T-helper 9 cell (primary cell): ENCODE data around the gene NUTM2D.
"Not testable (repeated sequence)": the region's sequence is repeated elsewhere in the genome, so short reads cannot be mapped to it uniquely, and the experiment has no call there.

Experiments used
- DNase-seq: peaks from one replicate; pipeline ENCODE4 v3.0.0-alpha.2; 2020

NUTM2D gene

DNA sequence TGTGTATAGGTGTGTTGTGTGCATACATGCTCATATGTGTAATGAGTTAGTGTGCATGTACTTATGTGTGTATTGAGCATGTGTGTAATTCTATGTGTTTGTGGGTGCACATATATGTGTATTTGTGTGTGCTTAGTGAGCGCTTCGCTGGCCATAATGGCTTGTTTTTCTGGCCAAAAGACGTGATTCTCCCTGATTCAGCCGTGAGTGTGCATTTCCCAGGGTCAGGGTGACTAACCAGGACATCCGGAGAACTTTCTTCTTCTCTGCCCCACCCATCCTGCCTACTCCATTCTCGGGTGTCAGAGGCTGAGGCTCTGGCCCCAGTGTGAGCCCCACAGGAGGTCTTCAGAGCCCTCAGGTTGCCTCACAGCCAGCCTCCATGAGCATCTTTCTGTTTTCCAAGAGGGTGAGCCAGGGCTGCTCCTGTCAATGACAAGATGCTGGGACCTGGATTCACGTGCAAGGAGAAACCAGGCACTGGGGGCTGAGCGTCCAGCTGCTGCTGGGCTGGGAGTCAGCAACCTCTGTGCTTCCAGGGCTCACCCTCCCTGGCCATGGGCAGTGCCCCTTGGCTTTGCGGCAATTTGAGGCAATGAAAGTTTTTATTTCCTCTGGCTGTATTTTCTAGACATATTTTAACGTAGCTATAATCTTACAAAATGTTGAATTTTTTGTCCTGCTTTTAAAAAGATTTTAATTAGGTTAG lies 25.8 kb downstream of the NUTM2D start:
- DNase-seq, result not testable (repeated sequence)

DNA sequence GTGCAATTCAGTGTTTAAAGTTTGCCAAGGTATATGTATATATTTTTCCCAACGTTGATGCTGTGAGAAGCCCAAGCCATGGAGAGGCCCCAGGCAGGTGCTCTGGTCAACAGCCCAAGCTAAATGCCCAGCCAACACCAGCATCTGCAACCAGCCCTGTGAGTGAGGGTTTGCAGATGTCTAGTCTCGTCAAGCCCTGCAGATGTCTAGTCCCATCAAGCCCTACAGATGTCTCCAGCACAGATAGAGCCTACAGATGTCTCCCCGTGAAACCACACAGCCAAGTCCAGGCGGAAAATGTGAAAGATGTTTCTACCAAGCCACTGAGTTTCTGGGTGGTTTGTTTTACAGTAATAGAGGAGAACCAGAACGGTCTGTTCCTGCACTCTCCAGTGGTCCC lies 26.7 kb downstream of the NUTM2D start:
- DNase-seq, result not testable (repeated sequence)

DNA sequence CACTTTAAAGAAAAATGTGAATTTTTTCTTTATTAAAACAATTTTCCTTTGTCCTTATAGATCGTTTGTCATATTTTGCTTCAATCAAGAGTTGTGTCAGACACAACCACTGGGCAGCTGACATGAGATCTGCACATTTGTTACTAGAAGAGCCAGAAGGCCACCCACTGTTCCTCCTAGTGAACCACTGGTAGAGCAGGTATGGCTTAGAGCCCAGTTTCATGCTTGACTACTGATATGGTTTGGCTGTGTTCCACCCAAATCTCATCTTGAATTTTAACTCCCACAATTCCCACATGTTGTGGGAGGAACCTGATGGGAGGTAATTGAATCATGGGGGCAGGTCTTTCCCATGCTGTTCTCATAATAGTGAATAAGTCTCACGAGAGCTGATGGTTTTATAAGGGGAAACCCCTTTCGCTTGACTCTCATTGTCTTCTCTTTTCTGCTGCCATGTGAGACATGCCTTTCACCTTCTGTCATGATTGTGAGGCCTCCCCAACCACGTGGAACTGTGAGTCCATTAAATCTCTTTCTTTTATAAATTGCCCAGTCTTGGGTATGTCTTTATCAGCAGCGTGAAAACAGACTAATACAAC lies 28.3 kb downstream of the NUTM2D start:
- not testable (repeated sequence) for DNase-seq

DNA sequence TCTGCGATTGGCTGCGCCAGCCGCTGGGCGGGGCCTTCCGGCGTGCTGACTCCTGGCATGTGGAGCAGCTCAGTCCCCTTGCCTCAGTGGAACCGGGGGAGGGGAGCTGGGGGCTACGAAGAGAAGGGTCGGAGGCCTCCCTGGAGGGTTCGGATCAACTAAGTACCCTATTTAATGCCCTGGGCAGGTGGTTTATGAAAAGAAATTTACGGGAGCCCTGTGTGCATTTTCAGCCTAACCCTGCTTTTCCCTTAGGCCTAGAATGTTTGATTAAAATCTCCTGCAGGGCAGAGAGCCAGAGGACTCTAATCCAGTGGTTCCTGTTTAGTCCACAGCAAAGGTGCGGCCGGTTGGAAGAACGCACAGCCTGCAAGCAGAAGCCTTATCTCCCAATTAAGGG lies 33.8 kb downstream of the NUTM2D start:
- not testable (repeated sequence) for DNase-seq

DNA sequence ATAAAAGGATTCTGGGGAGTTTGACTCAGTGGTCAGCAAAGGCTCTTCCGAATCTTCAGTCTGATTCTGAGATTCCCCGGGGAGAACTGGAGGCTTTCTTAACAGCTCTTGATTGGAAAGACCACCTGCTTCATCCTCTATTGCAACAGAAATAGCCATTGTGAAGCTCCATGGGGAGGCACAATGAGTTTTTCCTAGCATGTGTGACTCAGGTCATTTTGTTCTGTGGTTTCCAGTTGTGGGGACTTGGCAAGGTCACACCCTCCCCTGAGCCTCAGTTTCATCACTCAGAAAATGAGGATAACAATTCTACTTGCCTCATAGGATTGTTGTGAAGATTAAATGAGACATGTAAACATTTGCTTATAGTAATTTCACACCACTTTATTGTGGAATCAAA lies 38.7 kb downstream of the NUTM2D start:
- not testable (repeated sequence) for DNase-seq

DNA sequence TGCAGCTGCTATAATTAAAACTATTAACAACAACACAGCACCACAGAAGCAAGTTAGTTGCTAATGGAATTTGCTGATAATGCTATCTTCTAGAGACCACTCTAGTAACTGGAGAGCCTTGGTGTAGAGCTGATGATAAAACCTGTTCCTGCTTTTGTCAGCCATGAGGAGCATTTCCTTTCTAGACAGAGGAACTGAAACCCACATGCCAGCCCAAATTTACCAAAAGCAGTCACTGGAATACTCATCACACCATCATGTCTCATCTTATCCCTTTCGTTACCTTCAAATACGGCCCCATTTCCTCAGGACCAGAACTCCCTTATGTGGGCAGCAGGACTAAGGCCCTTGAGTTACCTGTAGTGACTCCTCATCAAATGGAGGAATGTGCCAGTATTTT lies 40.9 kb downstream of the NUTM2D start:
- not testable (repeated sequence) for DNase-seq

DNA sequence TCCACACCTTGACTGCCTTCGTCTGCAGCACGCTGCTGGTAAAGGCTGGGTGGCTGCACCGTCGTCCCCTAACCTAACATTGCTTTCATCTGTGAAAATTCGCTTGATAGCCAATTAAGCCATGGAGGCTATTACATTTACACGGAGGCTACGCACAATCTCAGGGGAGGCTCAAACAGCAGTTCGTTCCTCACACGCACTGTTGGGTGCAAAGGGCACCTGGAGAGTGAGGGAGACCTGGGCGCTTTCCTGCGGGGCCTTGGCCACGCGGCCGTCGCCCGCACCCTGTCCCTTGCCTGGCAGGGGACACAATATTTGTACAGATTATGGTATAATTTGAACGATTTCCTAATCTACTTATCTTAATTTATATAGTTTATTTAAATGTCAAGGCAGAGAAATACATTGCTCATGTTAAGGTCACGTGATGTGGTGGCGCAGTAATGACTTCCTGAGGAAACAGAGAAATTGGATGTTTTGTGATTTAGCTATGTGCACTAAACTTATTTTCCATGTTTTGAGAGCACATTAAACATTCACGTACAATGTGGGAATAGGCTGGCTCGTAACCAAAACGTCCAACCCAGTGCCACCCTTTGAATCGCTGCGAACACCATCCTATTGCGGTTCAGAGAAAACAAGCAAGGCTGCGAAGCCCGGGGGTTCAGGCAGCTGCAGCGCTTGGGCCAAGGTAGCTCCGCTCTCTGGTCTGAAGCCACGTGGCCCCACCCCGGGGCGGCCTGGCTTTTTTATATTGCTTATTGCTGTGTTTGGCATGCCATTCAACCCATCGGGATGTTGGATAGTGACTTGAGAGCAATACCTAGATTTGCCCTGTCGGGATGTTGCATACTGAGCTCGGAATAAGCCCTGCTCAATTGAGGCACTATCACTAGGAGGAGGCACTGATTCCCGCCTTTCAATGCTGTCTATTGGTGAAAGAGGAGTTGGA lies 50.2 kb downstream of the NUTM2D start:
- DNase-seq, result not testable (repeated sequence)

DNA sequence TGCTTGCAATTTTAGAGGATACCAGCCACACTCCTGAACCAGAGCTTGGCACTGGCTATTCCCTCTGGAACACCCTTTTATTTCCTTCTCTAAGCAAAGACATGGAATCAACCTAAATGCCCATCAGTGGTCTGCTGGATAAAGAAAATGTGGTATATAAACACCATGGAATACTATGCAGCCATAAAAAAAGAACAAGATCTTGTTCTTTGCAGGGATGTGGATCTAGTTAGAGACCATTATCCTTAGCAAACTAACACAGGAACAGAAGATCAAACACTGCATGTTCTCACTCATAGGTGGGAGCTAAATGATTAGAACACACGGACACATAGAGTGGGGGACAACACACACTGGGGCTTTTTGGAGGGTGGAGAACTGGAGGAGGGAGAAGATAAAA lies 56.4 kb downstream of the NUTM2D start:
- DNase-seq, result not testable (repeated sequence)
